GM12878 (cell line): ENCODE results near the gene GALNT16. TPM values are rescaled to one million over a fixed set of nuclear protein-coding genes. Genes with fewer than 3 reads are reported as not detected.

Experiments used
- ATAC-seq: fragments of 200-7000 bp; cut with Tn5 transposase; 3 replicates; pipeline ENCODE4 v1.9.1; 2020; ENCODE audit warnings: mild to moderate bottlenecking, moderate library complexity
- BruUV-seq: library from RNA; stranded (reverse); fragments of 400-500 nt; replicated peaks from 2 replicates; lab custom pipeline; 2021; lab: Mats Ljungman, UMichigan
- CTCF ChIA-PET: fragments of 300-600 bp; sonication (Branson Sonifier 250); formaldehyde crosslinking; extraction: SDS; loops from one replicate; lab custom pipeline; 2021; ENCODE audit warnings: inconsistent platforms; lab: Yijun Ruan, JAX
- POLR2A ChIA-PET: fragments of 350-600 bp; formaldehyde crosslinking; extraction: SDS; loops from one replicate; lab custom pipeline; 2021; ENCODE audit warnings: inconsistent platforms; lab: Charles Lee
- RAD21 ChIA-PET: fragments of 300-600 bp; sonication (Branson Sonifier 250); formaldehyde crosslinking; loops from one replicate; lab custom pipeline; 2023; ENCODE audit warnings: antibody characterized with exemption; ENCODE audit not compliant: unreplicated experiment; lab: Charles Lee
- SMC1A ChIA-PET: fragments of 300-600 bp; sonication (Branson Sonifier 250); formaldehyde crosslinking; loops from one replicate; lab custom pipeline; 2023; ENCODE audit not compliant: unreplicated experiment, uncharacterized antibody; lab: Charles Lee
- DNase-seq: peaks from one replicate; pipeline ENCODE4 v3.0.0-alpha.2; 2011; ENCODE audit warnings: low read depth, low spot score
- FAIRE-seq: peaks from 3 replicates; lab custom pipeline; 2011; peaks lifted over from hg19 to GRCh38; lab: Jason Lieb, UNC
- H2AFZ ChIP-seq: 2 replicates; pipeline ENCODE4 v1.6.0; 2011; ENCODE audit warnings: low read depth, low read length, control low read depth; ENCODE audit not compliant: control insufficient read depth
- H3K27ac ChIP-seq: 2 replicates; pipeline ENCODE4 v1.5.1; 2011; ENCODE audit warnings: control low read depth; ENCODE audit not compliant: control insufficient read depth, insufficient read depth
- H3K27me3 ChIP-seq, 2 experiments: replicated peaks in 1 of 2; 2 replicates each; pipeline versions ENCODE4 v1.6.0 to v1.6.1; 2011; ENCODE audit warnings: low read length in 1 of 2; ENCODE audit not compliant: control insufficient read depth in 2 of 2, insufficient read depth in 2 of 2
- H3K36me3 ChIP-seq, 2 experiments: 2 replicates each; pipeline ENCODE4 v1.5.1; 2011; ENCODE audit warnings: low read length in 1 of 2; ENCODE audit not compliant: control insufficient read depth in 2 of 2, insufficient read depth in 2 of 2
- H3K4me1 ChIP-seq: 2 replicates; pipeline ENCODE4 v1.6.1; 2011; ENCODE audit warnings: mild to moderate bottlenecking, low read length, moderate library complexity, mixed read lengths; ENCODE audit not compliant: control insufficient read depth, insufficient read depth
- H3K4me2 ChIP-seq: 2 replicates; pipeline ENCODE4 v1.6.0; 2011; ENCODE audit warnings: control low read depth; ENCODE audit not compliant: control insufficient read depth, insufficient read depth
- H3K4me3 ChIP-seq: fragments of 200-600 bp; sonication (generic); 2 replicates; pipeline ENCODE4 v1.5.1; 2016
- H3K79me2 ChIP-seq: 2 replicates; pipeline ENCODE4 v1.6.0; 2011; ENCODE audit warnings: low read length; ENCODE audit not compliant: control insufficient read depth, insufficient read depth
- H3K9ac ChIP-seq: 2 replicates; pipeline ENCODE4 v1.8.0; 2011; ENCODE audit warnings: low read length, control low read depth, mixed read lengths; ENCODE audit not compliant: control insufficient read depth, insufficient read depth
- H3K9me3 ChIP-seq: replicated peaks from 3 replicates; pipeline ENCODE4 v1.5.1; 2011; ENCODE audit warnings: mild to moderate bottlenecking, low read length; ENCODE audit not compliant: control insufficient read depth, insufficient read depth
- H4K20me1 ChIP-seq: 2 replicates; pipeline ENCODE4 v1.6.0; 2011; ENCODE audit not compliant: control insufficient read depth, insufficient read depth
- BCL11A ChIP-seq: IDR thresholded peaks from 2 replicates; pipeline ENCODE4 v1.6.1; 2011; ENCODE audit warnings: low read depth, low read length
- LARP7 ChIP-seq: fragments of 450-650 bp; IDR thresholded peaks from 2 replicates; pipeline ENCODE4 v1.6.1; 2017; ENCODE audit warnings: mild to moderate bottlenecking
- MTA3 ChIP-seq: IDR thresholded peaks from 2 replicates; pipeline ENCODE4 v1.6.1; 2012; ENCODE audit warnings: low read length, inconsistent platforms, borderline replicate concordance
- NFYB ChIP-seq: IDR thresholded peaks from 2 replicates; pipeline ENCODE4 v1.6.1; 2011; ENCODE audit warnings: low read depth, mild to moderate bottlenecking, low read length, improper control_type of control experiment, moderate library complexity; ENCODE audit not compliant: insufficient read depth
- SMC3 ChIP-seq: IDR thresholded peaks from 2 replicates; pipeline ENCODE4 v1.6.1; 2011; ENCODE audit warnings: low read length, improper control_type of control experiment, borderline replicate concordance
- SREBF2 ChIP-seq: IDR thresholded peaks from 2 replicates; pipeline ENCODE4 v1.6.1; 2012; ENCODE audit warnings: mild to moderate bottlenecking, low read length
- SRF ChIP-seq, 2 experiments: IDR thresholded peaks; 2 replicates each; pipeline ENCODE4 v1.6.1; 2011; ENCODE audit warnings: low read depth in 2 of 2, low read length in 2 of 2, mild to moderate bottlenecking in 1 of 2, moderate library complexity in 1 of 2
- STAT1 ChIP-seq: fragments of 450-650 bp; conservative IDR thresholded peaks from 2 replicates; pipeline ENCODE4 v1.6.1; 2014; ENCODE audit warnings: antibody characterized with exemption, mild to moderate bottlenecking
- ZBED1 ChIP-seq: IDR thresholded peaks from 2 replicates; pipeline ENCODE4 v1.6.1; 2016; ENCODE audit warnings: borderline replicate concordance
- ZNF24 ChIP-seq: fragments of 450-650 bp; IDR thresholded peaks from 2 replicates; pipeline ENCODE4 v1.6.1; 2017; ENCODE audit warnings: antibody characterized with exemption, mild to moderate bottlenecking
- ZNF384 ChIP-seq: IDR thresholded peaks from 2 replicates; pipeline ENCODE4 v1.6.1; 2012; ENCODE audit warnings: low read depth, mild to moderate bottlenecking, low read length, improper control_type of control experiment, borderline replicate concordance
- WGBS: methylation state at CpG from one replicate; pipeline ENCODE4 v1.1.6; 2016; ENCODE audit warnings: low lambda C conversion rate; ENCODE audit not compliant: insufficient replicate concordance, insufficient coverage; ENCODE audit errors: missing lambda C conversion rate; 5-methylcytosine and 5-hydroxymethylcytosine counted together
- in situ Hi-C: fragments of 300-500 bp; cut with MboI; formaldehyde crosslinking; loops from 9 replicates; pipeline ENCODE4 v1.14.3; 2018; ENCODE audit warnings: mixed read lengths
- intact Hi-C: fragments of 100-400 bp; cut with micrococcal nuclease; formaldehyde crosslinking; loops from one replicate; pipeline ENCODE4 v1.14.2; 2022; ENCODE audit not compliant: unreplicated experiment
- polyA plus RNA-seq, 11 experiments: library from polyadenylated mRNA; depleted of rRNA in 4 of 11; unstranded in 6 of 11; stranded (reverse) in 5 of 11; fragments of >200 nt; fragmentation: Nextera tagmentation in 4 of 11; fragmentation: Illumina TruSeq in 1 of 11; extraction: Ambion mirVana in 4 of 11; extraction: Trizol in 1 of 11; gene quantifications; 1 replicate in 1 of 11; 2 replicates in 10 of 11; pipeline versions ENCODE4 v1.2.1 to v1.2.3, GENCODE V29; 2011 to 2016; ENCODE audit warnings: inconsistent platforms in 2 of 11, missing spikeins in 2 of 11, low read depth in 1 of 11
- total RNA-seq, 4 experiments: library from RNA; depleted of rRNA in 3 of 4; stranded (reverse); fragments of >200 nt in 3 of 4; fragmentation: Illumina TruSeq in 1 of 4; extraction: Trizol in 1 of 4; gene quantifications; 2 replicates each; pipeline versions ENCODE4 v1.2.1 to v1.2.3, GENCODE V29; 2013 to 2021
- TF ChIP-seq, protein P1 (sequence below): fragments of 450-650 bp; IDR thresholded peaks from 2 replicates; pipeline ENCODE4 v1.6.1; 2017; ENCODE audit warnings: mild to moderate bottlenecking, moderate library complexity
- TF ChIP-seq, protein P2 (sequence below): fragments of 150-350 bp; IDR thresholded peaks from 2 replicates; pipeline ENCODE4 v1.6.1; 2014; ENCODE audit warnings: mild to moderate bottlenecking, low read depth, low read length
- TF ChIP-seq, protein P3 (sequence below): IDR thresholded peaks from 2 replicates; pipeline ENCODE4 v1.6.1; 2012; ENCODE audit warnings: low read depth, low read length, improper control_type of control experiment

Gene GALNT16
- total and polyA plus RNA-seq, 10 of the 15 experiments (the other 5 are each of a cell fraction or from before 2014, with no cell fraction given) = under 0.01 to 0.08 (median 0.03) TPM; not detected in 3

DNA sequence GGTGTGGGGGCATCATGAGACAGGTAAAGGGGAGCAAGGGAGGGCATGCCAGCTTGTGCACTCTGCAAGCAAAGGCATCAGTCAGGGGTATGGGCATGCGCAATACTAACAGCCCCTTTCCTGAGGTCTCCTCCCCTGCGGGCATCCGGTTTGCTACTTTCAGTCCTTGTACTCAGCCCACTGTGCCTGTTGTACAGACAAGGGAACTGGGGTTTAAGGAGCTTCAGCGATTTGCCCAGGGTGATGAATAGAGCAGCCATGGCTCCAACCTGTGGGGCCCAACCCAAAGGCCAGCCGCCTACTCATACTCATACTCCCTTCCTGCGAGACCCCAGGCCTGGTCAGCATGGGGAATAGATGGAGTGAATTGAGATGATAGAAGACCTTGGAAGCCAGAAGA lies 66.7 kb downstream of the GALNT16 start:
- H3K4me3 ChIP-seq = no peak overlapping the region
- H3K27ac ChIP-seq = no peak overlapping the region
- FAIRE-seq = no peak
- no peak overlapping the region for H2AFZ ChIP-seq
- POLR2A ChIA-PET = no interaction called here
- no peak for TF ChIP-seq SREBF2
- no peak for TF ChIP-seq SMC3
- BruUV-seq = no TSS peak
- H3K4me2 ChIP-seq = no peak overlapping the region
- WGBS = 54% methylated on average over 6 of the region's 6 CpGs
- no peaks in the 10 kb centered on the region for H4K20me1 ChIP-seq
- H3K79me2 ChIP-seq = no peaks in the 10 kb centered on the region
- in situ Hi-C loops (no loop called here), intact Hi-C loops (no loop called here)
- CTCF ChIA-PET = no interaction called here
- no peaks in the 10 kb centered on the region; a peak in 1 of 4 replicates for H3K27me3 ChIP-seq
- RAD21 ChIA-PET = no interaction called here
- H3K9me3 ChIP-seq = no peaks in the 10 kb centered on the region
- no peak for ATAC-seq
- DNase-seq = no peak
- no peaks in the 10 kb centered on the region for H3K36me3 ChIP-seq
- no peak overlapping the region for H3K9ac ChIP-seq
- H3K4me1 ChIP-seq = no peaks in the 10 kb centered on the region
- SMC1A ChIA-PET = no interaction called here

DNA sequence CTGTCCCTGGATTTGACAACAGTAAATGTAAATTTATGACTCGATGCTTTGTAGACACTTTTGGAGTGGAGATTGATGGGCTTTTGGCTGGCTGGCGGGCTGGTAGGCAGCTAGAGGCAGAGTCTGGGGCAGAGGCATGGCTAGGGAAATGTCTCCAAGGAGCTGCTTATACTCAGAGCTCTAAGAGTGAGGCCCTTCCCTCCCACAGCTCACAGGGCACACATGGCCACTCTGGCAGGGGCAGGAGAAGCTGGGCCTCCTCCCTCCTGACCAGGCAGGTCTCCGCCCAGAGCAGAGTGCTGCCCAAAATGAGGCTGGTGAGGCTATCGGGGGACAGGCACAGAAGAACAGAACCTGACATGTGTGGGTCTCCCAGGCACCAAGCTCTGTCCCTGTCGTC lies 67.5 kb downstream of the GALNT16 start:
- Histone ChIP-seq H3K36me3 (no peaks in the 10 kb centered on the region), H3K27ac (no peak overlapping the region), H3K4me1 (no peaks in the 10 kb centered on the region), H3K9me3 (no peaks in the 10 kb centered on the region), H4K20me1 (no peaks in the 10 kb centered on the region), H3K27me3 (no peaks in the 10 kb centered on the region; a peak in 1 of 4 replicates), H3K4me3 (no peak overlapping the region), H3K4me2 (no peak overlapping the region), H3K9ac (no peak overlapping the region), H2AFZ (no peak overlapping the region), H3K79me2 (no peaks in the 10 kb centered on the region)
- ChIA-PET SMC1A (no interaction called here), CTCF (interaction anchor here (0.6 kb wide), 1 partner anchor 65 kb away, joined by 3 read pairs; no protein-coding TSS in a partner anchor), RAD21 (no interaction called here), POLR2A (no interaction called here)
- no peak for FAIRE-seq
- in situ Hi-C loops = no loop called here
- no TSS peak for BruUV-seq
- WGBS = 27% methylated on average over 5 of the region's 5 CpGs
- intact Hi-C loops = no loop called here
- no peak for ATAC-seq
- DNase-seq = no peak
- no peak for TF ChIP-seq STAT1
- TF ChIP-seq, protein P1, sequence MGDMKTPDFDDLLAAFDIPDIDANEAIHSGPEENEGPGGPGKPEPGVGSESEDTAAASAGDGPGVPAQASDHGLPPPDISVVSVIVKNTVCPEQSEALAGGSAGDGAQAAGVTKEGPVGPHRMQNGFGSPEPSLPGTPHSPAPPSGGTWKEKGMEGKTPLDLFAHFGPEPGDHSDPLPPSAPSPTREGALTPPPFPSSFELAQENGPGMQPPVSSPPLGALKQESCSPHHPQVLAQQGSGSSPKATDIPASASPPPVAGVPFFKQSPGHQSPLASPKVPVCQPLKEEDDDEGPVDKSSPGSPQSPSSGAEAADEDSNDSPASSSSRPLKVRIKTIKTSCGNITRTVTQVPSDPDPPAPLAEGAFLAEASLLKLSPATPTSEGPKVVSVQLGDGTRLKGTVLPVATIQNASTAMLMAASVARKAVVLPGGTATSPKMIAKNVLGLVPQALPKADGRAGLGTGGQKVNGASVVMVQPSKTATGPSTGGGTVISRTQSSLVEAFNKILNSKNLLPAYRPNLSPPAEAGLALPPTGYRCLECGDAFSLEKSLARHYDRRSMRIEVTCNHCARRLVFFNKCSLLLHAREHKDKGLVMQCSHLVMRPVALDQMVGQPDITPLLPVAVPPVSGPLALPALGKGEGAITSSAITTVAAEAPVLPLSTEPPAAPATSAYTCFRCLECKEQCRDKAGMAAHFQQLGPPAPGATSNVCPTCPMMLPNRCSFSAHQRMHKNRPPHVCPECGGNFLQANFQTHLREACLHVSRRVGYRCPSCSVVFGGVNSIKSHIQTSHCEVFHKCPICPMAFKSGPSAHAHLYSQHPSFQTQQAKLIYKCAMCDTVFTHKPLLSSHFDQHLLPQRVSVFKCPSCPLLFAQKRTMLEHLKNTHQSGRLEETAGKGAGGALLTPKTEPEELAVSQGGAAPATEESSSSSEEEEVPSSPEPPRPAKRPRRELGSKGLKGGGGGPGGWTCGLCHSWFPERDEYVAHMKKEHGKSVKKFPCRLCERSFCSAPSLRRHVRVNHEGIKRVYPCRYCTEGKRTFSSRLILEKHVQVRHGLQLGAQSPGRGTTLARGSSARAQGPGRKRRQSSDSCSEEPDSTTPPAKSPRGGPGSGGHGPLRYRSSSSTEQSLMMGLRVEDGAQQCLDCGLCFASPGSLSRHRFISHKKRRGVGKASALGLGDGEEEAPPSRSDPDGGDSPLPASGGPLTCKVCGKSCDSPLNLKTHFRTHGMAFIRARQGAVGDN = no peak
- no peak for TF ChIP-seq ZNF384
- TF ChIP-seq SMC3 = no peak
- TF ChIP-seq BCL11A = no peak
- no peak for TF ChIP-seq LARP7
- no peak for TF ChIP-seq MTA3
- TF ChIP-seq, protein P2, sequence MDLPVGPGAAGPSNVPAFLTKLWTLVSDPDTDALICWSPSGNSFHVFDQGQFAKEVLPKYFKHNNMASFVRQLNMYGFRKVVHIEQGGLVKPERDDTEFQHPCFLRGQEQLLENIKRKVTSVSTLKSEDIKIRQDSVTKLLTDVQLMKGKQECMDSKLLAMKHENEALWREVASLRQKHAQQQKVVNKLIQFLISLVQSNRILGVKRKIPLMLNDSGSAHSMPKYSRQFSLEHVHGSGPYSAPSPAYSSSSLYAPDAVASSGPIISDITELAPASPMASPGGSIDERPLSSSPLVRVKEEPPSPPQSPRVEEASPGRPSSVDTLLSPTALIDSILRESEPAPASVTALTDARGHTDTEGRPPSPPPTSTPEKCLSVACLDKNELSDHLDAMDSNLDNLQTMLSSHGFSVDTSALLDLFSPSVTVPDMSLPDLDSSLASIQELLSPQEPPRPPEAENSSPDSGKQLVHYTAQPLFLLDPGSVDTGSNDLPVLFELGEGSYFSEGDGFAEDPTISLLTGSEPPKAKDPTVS = no peak
- TF ChIP-seq SRF (IDR thresholded peaks at IDR 0.05; ENCODE audit: low read depth in 2 of 2, low read length in 2 of 2) = no peak
- no peak for TF ChIP-seq NFYB
- no peak for TF ChIP-seq ZNF24
- TF ChIP-seq, protein P3, sequence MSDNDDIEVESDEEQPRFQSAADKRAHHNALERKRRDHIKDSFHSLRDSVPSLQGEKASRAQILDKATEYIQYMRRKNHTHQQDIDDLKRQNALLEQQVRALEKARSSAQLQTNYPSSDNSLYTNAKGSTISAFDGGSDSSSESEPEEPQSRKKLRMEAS = no peak
- TF ChIP-seq ZBED1 = no peak
